Measurements from ENCODE around the gene SHKBP1.
"Not testable (repeated sequence)": the region's sequence is repeated elsewhere in the genome, so short reads cannot be mapped to it uniquely, and the experiment has no call there.

Gene SHKBP1

GRCh38 chr19:40585982-40586422, 9.3 kb downstream of the SHKBP1 start:
- DNase-seq (ENCODE audit: low spot score): no peak

GRCh38 chr19:40586611-40587010, 9.9 kb downstream of the SHKBP1 start:
- DNase-seq (ENCODE audit: low spot score): no peak

- no peak for DNase-seq (ENCODE audit: low spot score)
Measured at GRCh38 chr19:40588110-40588854, 11.6 kb downstream of the SHKBP1 start.

GRCh38 chr19:40588926-40589569, 12.4 kb downstream of the SHKBP1 start:
- no peak for DNase-seq (ENCODE audit: low spot score)

- DNase-seq (ENCODE audit: low spot score): no peak
Measured at GRCh38 chr19:40589591-40590429, 13.1 kb downstream of the SHKBP1 start.

- DNase-seq (ENCODE audit: low spot score): no peak
Measured at GRCh38 chr19:40590464-40591265, 14.0 kb downstream of the SHKBP1 start.

GRCh38 chr19:40591724-40592123, 15.1 kb downstream of the SHKBP1 start:
- not testable (repeated sequence) for DNase-seq (ENCODE audit: low spot score)

- no peak for DNase-seq (ENCODE audit: low spot score)
Measured at GRCh38 chr19:40592170-40592569, 15.5 kb downstream of the SHKBP1 start.

- no peak for DNase-seq (ENCODE audit: low spot score)
Measured at GRCh38 chr19:40594255-40594654, 17.6 kb downstream of the SHKBP1 start.

- DNase-seq (ENCODE audit: low spot score): no peak
Measured at GRCh38 chr19:40594657-40595091, 18.0 kb downstream of the SHKBP1 start.

- peak; percentile 68 for DNase-seq (ENCODE audit: low spot score)
Measured at GRCh38 chr19:40596608-40597328, 20.1 kb downstream of the SHKBP1 start.

GRCh38 chr19:40597329-40597838, 20.7 kb downstream of the SHKBP1 start:
- no peak for DNase-seq (ENCODE audit: low spot score)

- DNase-seq (ENCODE audit: low spot score): peak; percentile 66
Measured at GRCh38 chr19:40598121-40598917, 21.6 kb downstream of the SHKBP1 start.

- DNase-seq (ENCODE audit: low spot score): no peak
Measured at GRCh38 chr19:40598918-40599307, 22.2 kb downstream of the SHKBP1 start.

- DNase-seq (ENCODE audit: low spot score): no peak
Measured at GRCh38 chr19:40599331-40599901, 22.7 kb downstream of the SHKBP1 start.

GRCh38 chr19:40599902-40600569, 23.4 kb downstream of the SHKBP1 start:
- no peak for DNase-seq (ENCODE audit: low spot score)

GRCh38 chr19:40600570-40601133, 24.0 kb downstream of the SHKBP1 start:
- no peak for DNase-seq (ENCODE audit: low spot score)

GRCh38 chr19:40601134-40601974, 24.7 kb downstream of the SHKBP1 start, which contains the start of gene LTBP4:
Gene LTBP4, plus strand, starts transcription at chr19:40601369. Its CDS starts 19 bp downstream, at chr19:40601388.
- no peak for DNase-seq (ENCODE audit: low spot score)
